ENCODE results near the gene SNX4.

SNX4 gene

GRCh38 chr3:125513490-125514115 is 6.4 kb downstream of the SNX4 start:
- DNase-seq (ENCODE audit: low read depth) = no peak
- H3K4me3 ChIP-seq (replicated peaks; ENCODE audit: low read depth, low read length) = no peak overlapping the region
- TF ChIP-seq CTCF (IDR thresholded peaks at IDR 0.05; ENCODE audit: low read length, missing control alignments) = no peak

GRCh38 chr3:125512135-125512920 is 7.7 kb downstream of the SNX4 start:
- DNase-seq (ENCODE audit: low read depth) = peak; percentile 65
- no peak for TF ChIP-seq CTCF (IDR thresholded peaks at IDR 0.05; ENCODE audit: low read length, missing control alignments)

GRCh38 chr3:125511420-125512118 is 8.4 kb downstream of the SNX4 start:
- H3K4me3 ChIP-seq (replicated peaks; ENCODE audit: low read depth, low read length) = no peak overlapping the region
- no peak for TF ChIP-seq CTCF (IDR thresholded peaks at IDR 0.05; ENCODE audit: low read length, missing control alignments)
- no peak for DNase-seq (ENCODE audit: low read depth)

More at GRCh38 chr3:125512135-125512920, 7.7 kb downstream of the SNX4 start:
- H3K4me3 ChIP-seq (replicated peaks; ENCODE audit: low read depth, low read length) = no peak overlapping the region

- no peak for DNase-seq (ENCODE audit: low read depth)
- H3K4me3 ChIP-seq (replicated peaks; ENCODE audit: low read depth, low read length) = no peak overlapping the region
- TF ChIP-seq CTCF (IDR thresholded peaks at IDR 0.05; ENCODE audit: low read length, missing control alignments) = no peak
These were observed 12.9 kb downstream of the SNX4 start for GRCh38 chr3:125507128-125507527.

GRCh38 chr3:125498630-125499029 is 21.4 kb downstream of the SNX4 start:
- no peak for TF ChIP-seq CTCF (IDR thresholded peaks at IDR 0.05; ENCODE audit: low read length, missing control alignments)
- DNase-seq (ENCODE audit: low read depth) = no peak
- H3K4me3 ChIP-seq (replicated peaks; ENCODE audit: low read depth, low read length) = no peak overlapping the region

DNA sequence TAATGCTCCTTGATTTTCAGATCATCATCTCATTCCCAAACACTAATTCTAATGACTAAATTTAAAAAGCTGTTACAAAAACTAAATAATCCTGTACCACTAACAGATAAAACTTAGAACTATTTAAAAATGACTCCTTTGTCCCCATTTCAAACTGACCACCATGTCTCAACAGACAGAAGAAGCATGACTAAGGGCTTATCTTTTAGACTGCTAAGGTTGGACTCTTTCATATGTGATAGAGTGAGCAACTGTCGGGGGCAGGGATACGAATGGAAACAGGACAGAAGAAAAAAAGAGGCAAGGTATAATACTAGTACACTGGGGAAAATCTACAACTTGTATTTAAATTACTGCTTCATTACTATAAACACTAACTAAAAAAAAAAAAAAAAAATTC is 23.3 kb downstream of the SNX4 start:
- DNase-seq (ENCODE audit: low read depth) = no peak
- no peak overlapping the region for H3K4me3 ChIP-seq (replicated peaks; ENCODE audit: low read depth, low read length)
- TF ChIP-seq CTCF (IDR thresholded peaks at IDR 0.05; ENCODE audit: low read length, missing control alignments) = no peak

Measured in fibroblast of pulmonary artery (primary cell).